ENCODE data around the gene USP26.

Gene USP26

DNA sequence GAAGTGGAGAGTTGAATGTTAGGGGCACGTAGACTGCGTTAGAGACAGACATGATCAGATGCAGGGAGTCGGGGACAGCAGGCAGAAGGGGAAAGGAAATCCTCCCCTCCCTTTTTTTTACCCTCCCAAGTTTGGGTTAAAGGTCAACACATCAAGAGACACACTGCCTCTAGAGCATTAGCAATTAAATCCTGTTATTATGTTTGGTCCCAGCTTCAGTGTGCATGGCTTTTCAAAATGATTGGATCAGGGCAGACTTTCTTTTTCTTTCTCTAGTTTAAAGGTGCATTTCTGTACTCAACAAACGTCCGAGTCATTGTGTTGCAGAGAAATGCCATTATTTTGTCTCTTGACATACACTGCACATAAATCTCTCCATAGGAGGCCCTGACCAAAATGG, 63.9 kb downstream of the USP26 start:
- no peaks in the 10 kb centered on the region for H3K27me3 ChIP-seq (ENCODE audit: insufficient read depth, low read length, poor library complexity, severe bottlenecking)
- no peaks in the 10 kb centered on the region for H3F3A ChIP-seq (ENCODE audit: low read depth)
- H3K36me3 ChIP-seq (ENCODE audit: insufficient read depth, low read length): no peaks in the 10 kb centered on the region
- H3K9me3 ChIP-seq (ENCODE audit: insufficient read depth, low read depth, low read length): no peaks in the 10 kb centered on the region
- H3K4me1 ChIP-seq (ENCODE audit: insufficient read depth, low read length, poor library complexity, severe bottlenecking): no peaks in the 10 kb centered on the region
- no peaks in the 10 kb centered on the region for H3K79me2 ChIP-seq (ENCODE audit: insufficient read depth, low read length)
- no peak overlapping the region for H3K4me3 ChIP-seq (ENCODE audit: low read length, poor library complexity, severe bottlenecking)
- H3K9me2 ChIP-seq (replicated peaks; ENCODE audit: low read depth, low read length): no peaks in the 10 kb centered on the region
- H3K9ac ChIP-seq (ENCODE audit: low read depth, low read length, poor library complexity, severe bottlenecking): no peak overlapping the region
- no peak for TF ChIP-seq EZH2phosphoT487 (IDR thresholded peaks at IDR 0.05; ENCODE audit: borderline replicate concordance)
- no peak for TF ChIP-seq CTCF (conservative IDR thresholded peaks at IDR 0.05; ENCODE audit: low read length)
- H4K20me1 ChIP-seq (ENCODE audit: insufficient read depth, low read length, poor library complexity, severe bottlenecking): no peaks in the 10 kb centered on the region
- no peak overlapping the region for H3K4me2 ChIP-seq (ENCODE audit: low read depth, low read length, poor library complexity, severe bottlenecking)
- no peak overlapping the region for H2AFZ ChIP-seq (ENCODE audit: low read length)

DNA sequence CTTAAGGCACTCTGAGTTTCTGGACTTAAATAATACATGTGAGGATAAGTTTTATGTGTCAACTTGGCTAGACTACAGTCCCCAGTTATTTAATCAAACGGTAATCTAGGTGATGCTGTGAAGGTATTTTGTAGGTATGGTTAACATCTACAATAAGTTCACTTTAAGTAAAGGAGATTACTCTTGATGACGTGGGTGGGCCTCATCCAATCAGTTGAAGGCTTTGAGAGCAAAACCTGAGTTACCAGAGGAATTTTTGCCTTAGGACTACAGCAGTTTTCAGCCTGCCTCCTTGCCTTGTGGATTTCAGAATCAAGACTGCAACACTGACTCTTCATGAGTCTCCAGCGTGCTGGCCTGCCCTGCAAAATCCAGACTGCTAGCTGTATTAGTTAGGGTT, 78.7 kb downstream of the USP26 start:
- no peaks in the 10 kb centered on the region for H3K4me1 ChIP-seq (ENCODE audit: insufficient read depth, low read length, poor library complexity, severe bottlenecking)
- no peaks in the 10 kb centered on the region for H3K79me2 ChIP-seq (ENCODE audit: insufficient read depth, low read length)
- H3K4me2 ChIP-seq (ENCODE audit: low read depth, low read length, poor library complexity, severe bottlenecking): no peak overlapping the region
- H3K9me3 ChIP-seq (ENCODE audit: insufficient read depth, low read depth, low read length): no peaks in the 10 kb centered on the region
- no peak overlapping the region for H3K4me3 ChIP-seq (ENCODE audit: low read length, poor library complexity, severe bottlenecking)
- no peak overlapping the region for H2AFZ ChIP-seq (ENCODE audit: low read length)
- H3F3A ChIP-seq (ENCODE audit: low read depth): no peaks in the 10 kb centered on the region
- TF ChIP-seq EZH2phosphoT487 (IDR thresholded peaks at IDR 0.05; ENCODE audit: borderline replicate concordance): no peak
- TF ChIP-seq CTCF (conservative IDR thresholded peaks at IDR 0.05; ENCODE audit: low read length): no peak
- H3K9me2 ChIP-seq (replicated peaks; ENCODE audit: low read depth, low read length): no peaks in the 10 kb centered on the region
- H3K9ac ChIP-seq (ENCODE audit: low read depth, low read length, poor library complexity, severe bottlenecking): no peak overlapping the region
- no peaks in the 10 kb centered on the region for H4K20me1 ChIP-seq (ENCODE audit: insufficient read depth, low read length, poor library complexity, severe bottlenecking)
- H3K27me3 ChIP-seq (ENCODE audit: insufficient read depth, low read length, poor library complexity, severe bottlenecking): no peaks in the 10 kb centered on the region
- no peaks in the 10 kb centered on the region for H3K36me3 ChIP-seq (ENCODE audit: insufficient read depth, low read length)

DNA sequence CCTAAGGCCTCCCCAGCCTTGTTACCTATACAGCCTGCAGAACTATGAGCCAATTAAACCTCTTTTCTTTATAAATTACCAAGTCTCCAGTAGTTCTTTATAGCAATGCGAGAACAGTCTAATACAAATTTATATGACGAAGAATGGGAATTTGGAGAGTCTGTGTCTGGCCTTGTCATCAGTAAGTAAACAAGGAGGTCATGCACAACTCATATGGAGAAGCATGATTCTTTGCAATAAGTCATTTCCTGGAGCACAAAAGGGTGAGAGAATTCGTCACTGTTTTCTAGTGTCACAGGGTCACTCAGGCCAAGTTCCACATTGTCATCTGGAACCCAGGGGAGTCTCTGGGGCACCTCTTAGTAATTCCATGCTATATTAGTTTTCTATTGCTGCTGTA, 89.5 kb downstream of the USP26 start:
- no peaks in the 10 kb centered on the region for H3K9me2 ChIP-seq (replicated peaks; ENCODE audit: low read depth, low read length)
- no peak overlapping the region for H3K4me2 ChIP-seq (ENCODE audit: low read depth, low read length, poor library complexity, severe bottlenecking)
- no peak overlapping the region for H2AFZ ChIP-seq (ENCODE audit: low read length)
- H4K20me1 ChIP-seq (ENCODE audit: insufficient read depth, low read length, poor library complexity, severe bottlenecking): no peaks in the 10 kb centered on the region
- H3F3A ChIP-seq (ENCODE audit: low read depth): no peaks in the 10 kb centered on the region
- H3K9ac ChIP-seq (ENCODE audit: low read depth, low read length, poor library complexity, severe bottlenecking): no peak overlapping the region
- no peaks in the 10 kb centered on the region for H3K79me2 ChIP-seq (ENCODE audit: insufficient read depth, low read length)
- TF ChIP-seq EZH2phosphoT487 (IDR thresholded peaks at IDR 0.05; ENCODE audit: borderline replicate concordance): no peak
- no peak for TF ChIP-seq CTCF (conservative IDR thresholded peaks at IDR 0.05; ENCODE audit: low read length)
- no peaks in the 10 kb centered on the region for H3K4me1 ChIP-seq (ENCODE audit: insufficient read depth, low read length, poor library complexity, severe bottlenecking)
- H3K4me3 ChIP-seq (ENCODE audit: low read length, poor library complexity, severe bottlenecking): no peak overlapping the region
- H3K27me3 ChIP-seq (ENCODE audit: insufficient read depth, low read length, poor library complexity, severe bottlenecking): no peaks in the 10 kb centered on the region
- H3K36me3 ChIP-seq (ENCODE audit: insufficient read depth, low read length): no peaks in the 10 kb centered on the region
- H3K9me3 ChIP-seq (ENCODE audit: insufficient read depth, low read depth, low read length): no peaks in the 10 kb centered on the region

Data from Loucy (cell line).